Sigmoid colon (tissue), 7 donors: Measurements from ENCODE around the gene ADARB2. TPM values are rescaled to one million over a fixed set of nuclear protein-coding genes. Genes with fewer than 3 reads are reported as not detected.
"Not testable (repeated sequence)": the region's sequence is repeated elsewhere in the genome, so short reads cannot be mapped to it uniquely, and the experiment has no call there.

Experiments
- DNase-seq: peaks from one replicate; pipeline ENCODE4 v3.0.0-alpha.2; 2019
- H3K27ac ChIP-seq, 4 donors: fragments of 200-600 bp; sonication (generic); one replicate each; pipeline ENCODE4 v1.5.1; 2016 to 2019; ENCODE audit warnings: mild to moderate bottlenecking in 1 of 4
- H3K27me3 ChIP-seq, 3 donors: fragments of 200-600 bp; sonication (generic); one replicate each; pipeline ENCODE4 v1.5.1; 2019; ENCODE audit warnings: mild to moderate bottlenecking in 1 of 3
- H3K36me3 ChIP-seq, 4 donors: fragments of 200-600 bp; sonication (generic); one replicate each; pipeline ENCODE4 v1.5.1; 2016 to 2019
- H3K4me1 ChIP-seq, 4 donors: fragments of 200-600 bp; sonication (generic); one replicate each; pipeline ENCODE4 v1.5.1; 2017 to 2019
- H3K4me3 ChIP-seq, 4 donors: fragments of 200-600 bp; sonication (generic); one replicate each; pipeline ENCODE4 v1.5.1; 2017 to 2019; ENCODE audit warnings: mild to moderate bottlenecking in 2 of 4, moderate library complexity in 1 of 4
- H3K9me3 ChIP-seq, 4 donors: fragments of 200-600 bp in 3 of 4; sonication (generic) in 3 of 4; one replicate each; pipeline versions ENCODE4 v1.5.1 to v1.6.1; 2013 to 2019
- EP300 ChIP-seq, 4 donors: sonication (generic); formaldehyde crosslinking; IDR thresholded peaks; one replicate each; pipeline ENCODE4 v1.6.1; 2017; ENCODE audit warnings: antibody characterized with exemption in 4 of 4
- POLR2A ChIP-seq, 2 donors: fragments of 450-650 bp; IDR thresholded peaks; one replicate each; pipeline ENCODE4 v1.6.1; 2016; ENCODE audit warnings: antibody characterized with exemption in 2 of 2, mild to moderate bottlenecking in 2 of 2, moderate library complexity in 2 of 2
- POLR2AphosphoS5 ChIP-seq, 4 donors: sonication (generic); formaldehyde crosslinking; IDR thresholded peaks; one replicate each; pipeline ENCODE4 v1.6.1; 2017; ENCODE audit warnings: antibody characterized with exemption in 4 of 4
- WGBS, 2 donors: extraction: QIAGEN DNeasy Blood & Tissue Kit; methylation state at CpG; one replicate each; pipeline ENCODE4 v1.1.7; 2013; 5-methylcytosine and 5-hydroxymethylcytosine counted together
- intact Hi-C: fragments of 100-400 bp; cut with DNase I; formaldehyde crosslinking; loops from one replicate; pipeline ENCODE4 v1.15.1; 2023
- polyA plus RNA-seq, 3 donors: library from polyadenylated mRNA; stranded (reverse); fragments of 200-250 nt; gene quantifications; one replicate each; pipeline ENCODE4 v1.2.3, GENCODE V29; 2013
- total RNA-seq, 4 donors: library from RNA; depleted of rRNA; stranded (reverse); fragments of >200 nt; gene quantifications; one replicate each; pipeline ENCODE4 v1.1.0, GENCODE V29; 2016
- TF ChIP-seq, protein P1 (sequence below), 4 experiments: fragments of 450-650 bp in 3 of 4; fragments of 200-600 bp in 1 of 4; IDR thresholded peaks; one replicate each; pipeline ENCODE4 v1.5.1; 2016 to 2019; ENCODE audit warnings: antibody characterized with exemption in 4 of 4, mild to moderate bottlenecking in 3 of 4, moderate library complexity in 2 of 4
- donor health status: healthy with polysubstance abuse.
- donor health status: Bipolar disorder and iron deficiency.
- donor health status: healthy.

The ADARB2 gene
- total and polyA plus RNA-seq, 7 donors, result 0.60 to 5.9 (median 3.5) TPM; not detected in 1

DNA sequence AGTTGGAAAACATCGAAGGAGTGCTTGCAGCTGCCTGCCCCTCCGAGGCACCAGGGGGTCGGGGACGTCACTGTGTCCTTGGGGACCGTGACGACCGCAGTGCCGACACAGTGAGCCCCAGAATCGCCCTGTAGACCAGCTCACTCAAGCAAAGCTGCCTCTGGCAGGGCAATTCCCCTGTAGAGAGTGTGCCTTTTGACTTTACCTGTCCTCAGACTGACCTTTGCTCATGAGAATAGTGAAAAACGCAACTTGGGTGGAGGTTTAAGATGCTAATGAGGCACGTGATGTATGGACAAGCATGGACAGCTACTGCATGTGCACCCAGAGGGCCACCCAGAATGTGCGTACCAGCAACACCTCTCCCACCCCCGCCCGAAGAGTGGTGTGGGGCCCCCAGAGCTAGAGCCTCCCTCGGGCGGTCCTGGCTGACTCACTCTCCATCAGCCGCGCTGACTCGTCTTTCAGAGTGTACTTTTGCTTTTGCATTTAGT, 271.9 kb downstream of the ADARB2 start:
- no peaks in the 10 kb centered on the region for H3K9me3 ChIP-seq
- 39 to 72% methylated on average over 19 of the region's 19 CpGs for WGBS, 2 donors
- H3K27me3 ChIP-seq, result peaks cover 0 to 12% (median 0%) of the 10 kb centered on the region in 3 donors
- intact Hi-C loops, result no loop called here
- DNase-seq, result no peak
- no peaks in the 10 kb centered on the region for H3K4me1 ChIP-seq
- TF ChIP-seq EP300 (IDR thresholded peaks at IDR 0.05) (no peak), POLR2A (IDR thresholded peaks at IDR 0.05) (no peak), POLR2AphosphoS5 (IDR thresholded peaks at IDR 0.05) (no peak)
- TF ChIP-seq, protein P1, sequence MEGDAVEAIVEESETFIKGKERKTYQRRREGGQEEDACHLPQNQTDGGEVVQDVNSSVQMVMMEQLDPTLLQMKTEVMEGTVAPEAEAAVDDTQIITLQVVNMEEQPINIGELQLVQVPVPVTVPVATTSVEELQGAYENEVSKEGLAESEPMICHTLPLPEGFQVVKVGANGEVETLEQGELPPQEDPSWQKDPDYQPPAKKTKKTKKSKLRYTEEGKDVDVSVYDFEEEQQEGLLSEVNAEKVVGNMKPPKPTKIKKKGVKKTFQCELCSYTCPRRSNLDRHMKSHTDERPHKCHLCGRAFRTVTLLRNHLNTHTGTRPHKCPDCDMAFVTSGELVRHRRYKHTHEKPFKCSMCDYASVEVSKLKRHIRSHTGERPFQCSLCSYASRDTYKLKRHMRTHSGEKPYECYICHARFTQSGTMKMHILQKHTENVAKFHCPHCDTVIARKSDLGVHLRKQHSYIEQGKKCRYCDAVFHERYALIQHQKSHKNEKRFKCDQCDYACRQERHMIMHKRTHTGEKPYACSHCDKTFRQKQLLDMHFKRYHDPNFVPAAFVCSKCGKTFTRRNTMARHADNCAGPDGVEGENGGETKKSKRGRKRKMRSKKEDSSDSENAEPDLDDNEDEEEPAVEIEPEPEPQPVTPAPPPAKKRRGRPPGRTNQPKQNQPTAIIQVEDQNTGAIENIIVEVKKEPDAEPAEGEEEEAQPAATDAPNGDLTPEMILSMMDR (IDR thresholded peaks at IDR 0.05), result no peak
- no peak overlapping the region for H3K27ac ChIP-seq
- no peaks in the 10 kb centered on the region for H3K36me3 ChIP-seq
- no peak overlapping the region for H3K4me3 ChIP-seq

DNA sequence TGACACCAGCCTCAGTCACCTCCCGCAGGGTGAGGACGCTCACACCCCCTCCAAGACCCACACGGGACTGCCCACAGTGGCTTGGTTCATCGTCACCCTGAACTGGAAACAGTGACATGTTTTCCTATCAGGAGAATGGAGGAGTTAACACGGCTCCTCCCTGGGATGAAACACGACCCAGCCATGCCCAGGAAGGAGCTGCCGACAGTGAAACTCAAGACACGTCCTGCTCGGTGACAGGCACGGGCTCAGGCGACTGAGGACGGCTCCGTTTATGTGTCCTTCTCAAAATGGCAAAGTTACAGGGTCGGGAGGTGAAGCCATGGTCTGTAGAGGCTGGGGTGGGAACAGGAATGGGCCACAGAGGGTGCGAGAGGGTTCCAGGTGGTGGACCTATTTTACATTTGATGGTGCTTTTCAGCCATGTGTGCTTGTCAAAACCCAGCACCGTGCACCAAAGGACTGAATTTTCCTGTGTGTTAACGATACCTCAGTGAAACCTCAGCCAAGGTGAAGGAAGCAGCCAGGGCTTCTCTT, 272.4 kb downstream of the ADARB2 start:
- Histone ChIP-seq H3K36me3 (no peaks in the 10 kb centered on the region), H3K27me3 (peaks cover 0 to 12% (median 0%) of the 10 kb centered on the region in 3 donors), H3K27ac (no peak overlapping the region), H3K4me3 (no peak overlapping the region), H3K4me1 (no peaks in the 10 kb centered on the region), H3K9me3 (no peaks in the 10 kb centered on the region)
- whole genome bisulfite sequencing, 2 donors, result 33 to 44% methylated on average over 17 of the region's 17 CpGs
- no peak for DNase-seq
- intact Hi-C loops, result no loop called here
- TF ChIP-seq POLR2A (IDR thresholded peaks at IDR 0.05) (no peak), POLR2AphosphoS5 (IDR thresholded peaks at IDR 0.05) (no peak), EP300 (IDR thresholded peaks at IDR 0.05) (no peak)
- TF ChIP-seq, protein P1 (IDR thresholded peaks at IDR 0.05), result no peak

- H3K27me3 ChIP-seq, H3K4me1 ChIP-seq, intact Hi-C loops, H3K9me3 ChIP-seq, H3K27ac ChIP-seq, H3K36me3 ChIP-seq, H3K4me3 ChIP-seq, DNase-seq: not testable (repeated sequence)
- 85 to 86% methylated on average over 26 of the region's 26 CpGs for WGBS, 2 donors
These were observed 273.4 kb downstream of the ADARB2 start for GRCh38 chr10:1463971-1464370.

DNA sequence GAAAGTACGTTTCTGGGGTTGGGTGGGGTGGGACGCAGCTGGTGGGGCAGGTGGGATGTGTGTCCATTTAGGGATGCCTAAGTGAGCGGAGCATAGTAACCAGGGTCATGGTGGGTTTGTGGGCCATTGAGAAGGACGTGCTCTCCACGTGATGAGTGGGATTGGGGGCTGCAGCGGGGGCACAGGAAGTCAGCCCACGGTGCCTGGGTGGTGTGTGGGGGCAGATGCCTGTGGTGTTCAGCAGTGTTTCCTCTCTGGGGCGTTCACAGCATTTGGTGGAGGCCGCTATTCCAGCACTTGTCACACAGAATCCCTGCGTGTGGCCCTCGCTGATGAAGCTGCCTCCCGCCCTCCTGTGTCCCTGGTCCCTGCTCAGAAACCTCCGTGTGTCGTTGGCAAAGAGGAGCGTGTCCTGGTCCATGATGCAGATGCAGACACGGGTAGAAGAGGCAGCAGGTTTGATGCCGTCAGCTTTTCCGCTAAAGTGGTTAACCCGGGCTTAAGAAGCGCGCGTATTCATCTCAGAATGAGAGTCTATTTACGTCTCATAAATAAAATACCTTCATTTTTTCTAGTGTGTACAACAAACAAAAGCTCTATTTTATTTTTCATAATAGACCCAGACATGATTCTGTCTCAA, 274.2 kb downstream of the ADARB2 start:
- H3K27me3 ChIP-seq, result peaks cover 0 to 6% (median 0%) of the 10 kb centered on the region in 3 donors
- DNase-seq, result no peak
- 70 to 86% methylated on average over 23 of the region's 23 CpGs for WGBS, 2 donors
- intact Hi-C loops, result no loop called here
- no peak overlapping the region for H3K27ac ChIP-seq
- no peaks in the 10 kb centered on the region for H3K4me1 ChIP-seq
- TF ChIP-seq POLR2AphosphoS5 (IDR thresholded peaks at IDR 0.05) (no peak), EP300 (IDR thresholded peaks at IDR 0.05) (no peak), POLR2A (IDR thresholded peaks at IDR 0.05) (no peak)
- TF ChIP-seq, protein P1 (IDR thresholded peaks at IDR 0.05), result no peak
- H3K36me3 ChIP-seq, result no peaks in the 10 kb centered on the region
- H3K4me3 ChIP-seq, result no peak overlapping the region
- H3K9me3 ChIP-seq, result no peaks in the 10 kb centered on the region

DNA sequence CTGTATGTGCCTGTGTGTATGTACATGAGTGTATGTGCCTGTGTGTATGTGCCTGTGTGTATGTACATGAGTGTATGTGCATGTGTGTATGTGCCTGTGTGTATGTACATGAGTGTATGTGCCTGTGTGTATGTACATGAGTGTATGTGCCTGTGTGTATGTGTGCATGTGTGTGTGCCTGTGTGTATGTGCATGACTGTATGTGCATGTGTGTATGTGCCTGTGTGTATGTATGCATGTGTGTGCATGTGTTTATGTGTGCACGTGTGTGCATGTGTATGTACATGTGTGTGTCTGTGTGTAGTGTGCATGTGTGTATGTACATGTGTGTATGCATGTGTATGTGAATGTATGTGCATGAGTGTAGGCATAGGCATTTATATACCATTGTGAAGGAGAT, 274.8 kb downstream of the ADARB2 start:
- Histone ChIP-seq H3K36me3 (no peaks in the 10 kb centered on the region), H3K27ac (no peak overlapping the region), H3K4me3 (no peak overlapping the region), H3K9me3 (no peaks in the 10 kb centered on the region), H3K4me1 (no peaks in the 10 kb centered on the region), H3K27me3 (peaks cover 0 to 6% (median 0%) of the 10 kb centered on the region in 3 donors)
- no peak for DNase-seq
- TF ChIP-seq POLR2AphosphoS5 (IDR thresholded peaks at IDR 0.05) (no peak), EP300 (IDR thresholded peaks at IDR 0.05) (no peak), POLR2A (IDR thresholded peaks at IDR 0.05) (no peak)
- TF ChIP-seq, protein P1 (IDR thresholded peaks at IDR 0.05), result no peak
- 86 to 87% methylated on average over 1 of the region's 1 CpG for WGBS, 2 donors
- intact Hi-C loops, result no loop called here
